ENCODE results near the gene DOCK1. TPM values are rescaled to one million over a fixed set of nuclear protein-coding genes. Genes with fewer than 3 reads are reported as not detected.

DOCK1 gene
- total RNA-seq, 1 donor from 2014 or later, result 99.7 TPM

- intact Hi-C loops (cut with DNase I), result no loop called here
- ATAC-seq (no peak), DNase-seq (ENCODE audit: low spot score) (no peak)
These were observed 500.0 kb downstream of the DOCK1 start for GRCh38 chr10:127405221-127405620.

- intact Hi-C loops (cut with DNase I), result no loop called here
- DNase-seq (ENCODE audit: low spot score) (no peak), ATAC-seq (no peak)
These were observed 500.9 kb downstream of the DOCK1 start for GRCh38 chr10:127406018-127406550.

- intact Hi-C loops (cut with DNase I), result no loop called here
- no peak for ATAC-seq
- no peak for DNase-seq (ENCODE audit: low spot score)
These were observed 502.3 kb downstream of the DOCK1 start for GRCh38 chr10:127407551-127407950.

GRCh38 chr10:127408112-127408710 lies 503.0 kb downstream of the DOCK1 start:
- no peak for ATAC-seq
- intact Hi-C loops (cut with DNase I), result no loop called here
- no peak for DNase-seq (ENCODE audit: low spot score)

GRCh38 chr10:127408733-127409132 lies 503.5 kb downstream of the DOCK1 start:
- DNase-seq (ENCODE audit: low spot score) (no peak), ATAC-seq (peak; percentile 91)
- intact Hi-C loops (cut with DNase I), result no loop called here

- ATAC-seq, result no peak
- DNase-seq (ENCODE audit: low spot score), result no peak
- intact Hi-C loops (cut with DNase I), result no loop called here
These were observed 504.8 kb downstream of the DOCK1 start for GRCh38 chr10:127410030-127410429.

- intact Hi-C loops (cut with DNase I), result no loop called here
- DNase-seq (ENCODE audit: low spot score), result no peak
- no peak for ATAC-seq
These were observed 505.8 kb downstream of the DOCK1 start for GRCh38 chr10:127411062-127411461.

GRCh38 chr10:127413326-127413725 lies 508.1 kb downstream of the DOCK1 start:
- DNase-seq (ENCODE audit: low spot score), result no peak
- intact Hi-C loops (cut with DNase I), result no loop called here
- ATAC-seq, result no peak

DNA sequence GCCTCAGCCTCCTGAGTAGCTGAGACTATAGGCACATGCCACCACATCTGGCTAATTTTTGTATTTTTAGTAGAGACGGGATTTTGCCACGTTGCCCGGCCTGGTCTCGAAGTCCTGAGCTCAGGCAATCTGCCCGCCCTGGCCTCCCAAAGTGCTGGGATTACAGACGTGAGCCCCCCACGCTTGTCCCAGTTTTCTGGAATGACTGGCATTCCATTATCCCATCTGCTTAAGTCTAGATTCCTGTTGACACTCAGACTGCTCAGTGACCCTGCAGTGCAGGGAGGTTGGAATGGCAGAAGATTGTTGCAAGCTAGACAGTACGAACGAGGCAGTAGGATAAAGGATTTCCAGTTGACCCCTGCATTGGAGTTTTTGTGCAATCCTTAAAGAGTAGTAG lies 508.8 kb downstream of the DOCK1 start:
- no peak for ATAC-seq
- DNase-seq (ENCODE audit: low spot score), result no peak
- intact Hi-C loops (cut with DNase I), result no loop called here

DNA sequence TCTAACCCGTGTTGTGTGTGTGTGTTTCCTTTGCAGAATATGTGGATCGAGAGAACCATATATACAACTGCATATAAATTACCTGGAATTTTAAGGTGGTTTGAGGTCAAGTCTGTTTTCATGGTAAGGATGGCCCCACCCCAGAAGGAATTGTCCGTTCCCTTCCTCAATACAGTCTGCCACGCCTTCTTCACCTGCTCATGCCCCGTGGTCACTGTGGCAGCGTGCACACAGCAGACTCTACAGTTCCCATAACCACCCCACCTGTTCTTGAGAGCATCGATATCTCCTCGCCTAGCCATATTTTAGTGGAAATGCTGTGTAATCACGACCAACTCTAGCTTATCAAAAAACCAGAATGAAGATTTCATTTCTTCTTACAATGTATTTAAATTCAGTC lies 509.9 kb downstream of the DOCK1 start:
- intact Hi-C loops (cut with DNase I), result no loop called here
- ATAC-seq, result no peak
- no peak for DNase-seq (ENCODE audit: low spot score)

- no peak for DNase-seq (ENCODE audit: low spot score)
- ATAC-seq, result no peak
- intact Hi-C loops (cut with DNase I), result no loop called here
These were observed 510.8 kb downstream of the DOCK1 start for GRCh38 chr10:127415901-127416581.

GRCh38 chr10:127417031-127417430 lies 511.8 kb downstream of the DOCK1 start:
- DNase-seq (ENCODE audit: low spot score), result no peak
- intact Hi-C loops (cut with DNase I), result no loop called here

GRCh38 chr10:127417686-127418401 lies 512.6 kb downstream of the DOCK1 start:
- intact Hi-C loops (cut with DNase I), result no loop called here
- no peak for DNase-seq (ENCODE audit: low spot score)
- no peak for ATAC-seq

More at GRCh38 chr10:127417031-127417430, 511.8 kb downstream of the DOCK1 start:
- no peak for ATAC-seq

- no peak for ATAC-seq
- intact Hi-C loops (cut with DNase I), result no loop called here
- DNase-seq (ENCODE audit: low spot score), result no peak
These were observed 513.4 kb downstream of the DOCK1 start for GRCh38 chr10:127418536-127419168.

- no peak for ATAC-seq
- DNase-seq (ENCODE audit: low spot score), result no peak
- intact Hi-C loops (cut with DNase I), result no loop called here
These were observed 515.0 kb downstream of the DOCK1 start for GRCh38 chr10:127420138-127420684.

DNA sequence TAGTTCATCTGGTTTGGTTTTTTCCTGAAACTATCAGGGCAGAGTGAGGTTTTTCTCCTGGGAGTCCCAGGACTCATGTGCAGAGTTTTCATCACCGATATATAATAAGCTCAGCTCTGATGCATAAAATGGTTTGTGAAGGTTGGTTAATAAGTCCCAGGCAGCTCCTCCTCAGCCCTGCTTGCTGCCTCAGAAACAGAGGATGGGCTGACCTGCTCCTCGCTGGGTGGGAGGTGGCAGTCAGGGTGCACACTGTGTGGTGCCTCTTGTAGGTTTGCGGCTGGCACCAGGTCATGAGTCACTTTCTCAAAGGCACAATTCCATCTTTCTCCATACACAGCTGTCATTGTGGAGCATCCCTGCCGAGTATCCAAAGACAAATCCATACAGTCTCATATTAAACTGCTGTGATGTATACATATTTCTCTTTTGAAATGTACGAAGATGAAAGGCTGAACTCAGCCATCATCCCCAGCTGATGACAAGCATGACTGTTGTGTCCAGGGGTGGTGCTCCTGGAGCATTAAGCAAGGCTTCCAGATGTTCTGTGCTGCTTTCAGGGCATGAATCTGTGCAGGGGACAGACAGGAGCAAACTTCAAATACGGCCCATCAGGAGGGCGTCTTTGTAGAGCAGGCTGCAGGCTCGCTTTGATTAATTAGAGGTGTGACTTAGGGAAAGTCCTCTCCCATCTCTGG lies 518.1 kb downstream of the DOCK1 start:
- DNase-seq (ENCODE audit: low spot score), result no peak
- intact Hi-C loops (cut with DNase I), result no loop called here
- ATAC-seq, result no peak

DNA sequence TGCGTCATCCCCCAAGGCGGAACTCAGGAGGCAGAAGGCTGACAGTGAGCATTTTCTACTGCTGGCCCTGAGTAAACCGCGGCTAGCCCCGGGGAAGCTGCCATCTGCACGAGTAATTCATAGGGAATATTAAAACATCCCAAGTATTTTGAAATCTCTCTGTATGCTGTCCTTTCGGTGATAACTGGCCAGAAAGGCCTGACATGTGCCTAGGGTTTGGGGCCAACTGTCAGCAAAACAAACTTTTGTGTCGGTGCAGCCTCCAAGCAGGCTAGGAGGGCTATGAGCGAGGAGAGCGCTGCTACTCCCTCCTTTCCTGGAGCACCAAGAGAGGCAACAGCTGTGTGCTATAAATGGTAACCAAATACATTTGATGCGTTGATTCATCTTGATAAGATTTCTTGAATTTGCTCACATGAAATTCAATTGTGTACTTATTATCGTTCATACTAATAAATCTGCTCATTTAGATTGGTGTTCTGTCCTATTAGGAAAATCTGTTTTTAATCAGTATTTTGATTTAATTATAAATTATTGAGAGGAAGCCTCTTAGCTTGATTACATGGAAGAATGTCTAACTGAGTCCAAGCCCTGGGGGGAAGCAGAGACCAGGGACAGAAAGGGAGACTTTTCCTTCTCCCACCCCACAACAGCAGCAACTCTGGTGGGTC lies 519.5 kb downstream of the DOCK1 start:
- ATAC-seq (no peak), DNase-seq (ENCODE audit: low spot score) (no peak)
- intact Hi-C loops (cut with DNase I), result no loop called here

DNA sequence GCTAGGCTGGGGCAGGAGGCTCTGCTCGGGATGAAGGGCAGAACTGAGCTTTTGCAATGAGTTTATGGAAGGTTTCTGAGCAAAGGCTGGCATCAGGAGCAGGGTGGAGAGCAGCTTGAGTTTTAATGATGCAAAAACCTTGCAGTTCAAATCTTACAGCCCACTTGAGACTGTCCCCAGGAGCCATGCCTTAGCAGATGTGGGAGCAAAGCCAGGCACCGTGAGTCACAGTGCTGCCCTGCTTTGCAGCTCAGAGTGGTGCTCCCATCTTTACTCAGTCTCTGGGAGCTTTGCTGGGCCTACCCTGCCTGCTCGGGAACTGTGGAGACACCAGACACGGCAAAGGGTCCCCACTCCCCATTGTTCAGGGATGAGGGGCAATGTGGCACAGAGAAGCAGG lies 521.5 kb downstream of the DOCK1 start:
- intact Hi-C loops (cut with DNase I), result no loop called here
- no peak for ATAC-seq
- DNase-seq (ENCODE audit: low spot score), result no peak

Data from sciatic nerve (tissue), 2 donors.